Measurements from ENCODE around the gene PTPRG.
"Not testable (repeated sequence)": the region's sequence is repeated elsewhere in the genome, so short reads cannot be mapped to it uniquely, and the experiment has no call there.

Gene PTPRG

DNA sequence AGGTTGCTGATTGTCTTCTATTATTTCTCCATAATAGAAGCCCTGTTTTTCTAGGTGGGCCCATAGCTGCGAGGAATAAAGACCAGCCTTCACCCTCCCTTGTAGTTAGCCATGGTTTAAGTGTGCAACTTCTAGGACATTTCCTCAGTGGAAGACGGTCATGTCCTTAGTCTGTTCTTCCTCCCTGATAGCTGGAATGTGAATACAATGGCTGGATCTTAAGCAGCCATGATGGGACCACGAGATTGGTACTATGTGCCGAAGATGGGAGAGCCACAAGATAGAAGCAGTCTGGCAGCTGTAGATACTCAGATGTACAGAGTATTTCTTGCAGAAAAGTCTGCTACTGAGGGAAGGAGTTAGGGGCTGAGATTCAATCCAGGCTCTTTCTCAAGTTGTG, 152.9 kb downstream of the PTPRG start:
- Histone ChIP-seq H3K9me3 (ENCODE audit: control insufficient read depth, low read length) (no peaks in the 10 kb centered on the region), H3K27ac (no peak overlapping the region), H3K9ac (no peak overlapping the region), H3K79me2 (peaks cover 73% of the 10 kb centered on the region), H3K36me3 (ENCODE audit: control insufficient read depth, insufficient read depth, low read length) (no peaks in the 10 kb centered on the region), H3K4me1 (peaks cover 12% of the 10 kb centered on the region), H3K4me3 (ENCODE audit: low read depth, low read length) (no peak overlapping the region), H2AFZ (no peak overlapping the region), H3K4me2 (ENCODE audit: low read length) (no peak overlapping the region), H3K27me3 (ENCODE audit: control insufficient read depth, insufficient read depth, low read length) (no peaks in the 10 kb centered on the region)
- TF ChIP-seq, protein P1, sequence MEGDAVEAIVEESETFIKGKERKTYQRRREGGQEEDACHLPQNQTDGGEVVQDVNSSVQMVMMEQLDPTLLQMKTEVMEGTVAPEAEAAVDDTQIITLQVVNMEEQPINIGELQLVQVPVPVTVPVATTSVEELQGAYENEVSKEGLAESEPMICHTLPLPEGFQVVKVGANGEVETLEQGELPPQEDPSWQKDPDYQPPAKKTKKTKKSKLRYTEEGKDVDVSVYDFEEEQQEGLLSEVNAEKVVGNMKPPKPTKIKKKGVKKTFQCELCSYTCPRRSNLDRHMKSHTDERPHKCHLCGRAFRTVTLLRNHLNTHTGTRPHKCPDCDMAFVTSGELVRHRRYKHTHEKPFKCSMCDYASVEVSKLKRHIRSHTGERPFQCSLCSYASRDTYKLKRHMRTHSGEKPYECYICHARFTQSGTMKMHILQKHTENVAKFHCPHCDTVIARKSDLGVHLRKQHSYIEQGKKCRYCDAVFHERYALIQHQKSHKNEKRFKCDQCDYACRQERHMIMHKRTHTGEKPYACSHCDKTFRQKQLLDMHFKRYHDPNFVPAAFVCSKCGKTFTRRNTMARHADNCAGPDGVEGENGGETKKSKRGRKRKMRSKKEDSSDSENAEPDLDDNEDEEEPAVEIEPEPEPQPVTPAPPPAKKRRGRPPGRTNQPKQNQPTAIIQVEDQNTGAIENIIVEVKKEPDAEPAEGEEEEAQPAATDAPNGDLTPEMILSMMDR (IDR thresholded peaks at IDR 0.05), result no peak

DNA sequence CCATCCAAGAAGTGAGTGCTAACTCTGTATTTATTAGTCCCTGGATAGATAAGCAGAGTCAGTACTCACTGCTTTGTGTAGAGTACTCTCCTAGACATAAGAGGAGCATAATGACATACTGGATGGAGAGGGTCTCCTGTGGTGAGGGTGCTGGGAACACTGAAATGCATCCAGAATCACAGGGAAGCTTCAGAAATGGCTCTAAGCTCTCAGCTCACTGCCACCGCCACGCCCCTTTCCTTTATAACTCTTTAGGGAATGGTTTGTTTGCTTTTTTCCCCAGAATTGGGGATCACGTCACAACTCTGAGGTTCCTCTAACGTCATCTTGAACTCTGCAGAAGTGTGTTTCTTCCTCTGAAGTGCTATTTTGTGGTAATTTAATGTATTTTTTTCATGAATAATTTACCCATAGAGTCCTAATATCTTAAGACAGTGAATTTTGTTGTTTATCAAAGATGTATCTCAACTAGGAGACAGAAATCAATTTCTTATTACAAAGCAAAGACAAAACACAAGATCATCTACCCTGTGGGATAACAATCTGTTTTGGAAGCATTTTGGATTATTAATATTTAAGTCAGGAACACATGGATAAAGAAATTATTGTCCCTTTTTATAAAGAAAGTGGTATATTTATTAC, 154.6 kb downstream of the PTPRG start:
- Histone ChIP-seq H3K9me3 (ENCODE audit: control insufficient read depth, low read length) (no peaks in the 10 kb centered on the region), H3K4me1 (peaks cover 10% of the 10 kb centered on the region), H3K79me2 (peaks cover 79% of the 10 kb centered on the region), H3K36me3 (ENCODE audit: control insufficient read depth, insufficient read depth, low read length) (no peaks in the 10 kb centered on the region), H3K27ac (no peak overlapping the region), H3K4me2 (ENCODE audit: low read length) (no peak overlapping the region), H3K9ac (no peak overlapping the region), H3K4me3 (ENCODE audit: low read depth, low read length) (no peak overlapping the region), H2AFZ (no peak overlapping the region), H3K27me3 (ENCODE audit: control insufficient read depth, insufficient read depth, low read length) (no peaks in the 10 kb centered on the region)
- TF ChIP-seq, protein P1 (IDR thresholded peaks at IDR 0.05), result no peak

DNA sequence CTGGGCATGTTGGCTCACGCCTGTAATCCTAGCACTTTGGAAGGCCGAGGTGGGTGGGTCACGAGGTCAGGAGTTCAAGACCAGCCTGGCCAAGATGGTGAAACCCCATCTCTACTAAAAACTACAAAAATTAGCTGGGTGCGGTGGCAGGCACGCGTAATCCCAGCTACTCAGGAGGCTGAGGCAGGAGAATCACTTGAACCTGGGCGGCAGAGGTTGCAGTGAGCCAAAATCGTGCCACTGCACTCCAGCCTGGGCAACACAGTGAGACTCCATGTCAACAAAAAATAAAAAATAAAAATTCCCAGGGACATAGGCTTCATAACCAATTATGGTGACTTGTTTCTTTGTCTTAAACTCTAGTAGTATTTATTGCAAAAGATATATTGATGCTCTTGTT, 155.3 kb downstream of the PTPRG start:
- H3K4me2 ChIP-seq (ENCODE audit: low read length); H3K4me1 ChIP-seq; H2AFZ ChIP-seq; H3K9ac ChIP-seq; H3K36me3 ChIP-seq (ENCODE audit: control insufficient read depth, insufficient read depth, low read length); H3K27ac ChIP-seq; H3K27me3 ChIP-seq (ENCODE audit: control insufficient read depth, insufficient read depth, low read length); H3K9me3 ChIP-seq (ENCODE audit: control insufficient read depth, low read length); H3K4me3 ChIP-seq (ENCODE audit: low read depth, low read length): not testable (repeated sequence)
- peaks cover 79% of the 10 kb centered on the region for H3K79me2 ChIP-seq

DNA sequence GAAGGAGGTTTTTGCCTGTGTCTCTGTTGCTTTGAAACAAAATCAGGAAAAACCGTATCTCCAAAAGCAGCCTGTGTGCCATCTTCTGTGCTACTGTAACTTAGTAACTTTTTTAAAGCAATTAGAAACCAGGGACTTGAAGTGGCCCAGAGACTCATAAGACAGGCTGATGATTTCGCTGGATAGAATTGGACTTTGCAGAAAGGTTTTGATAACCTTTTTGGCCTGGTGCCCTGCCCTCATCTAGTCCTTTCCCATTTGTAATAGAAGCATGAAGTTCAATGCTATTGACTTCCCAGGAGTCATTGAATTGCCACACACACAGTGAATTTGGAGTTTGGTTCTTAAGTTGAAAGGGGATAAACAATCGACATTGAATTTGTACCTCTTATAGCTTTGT, 157.2 kb downstream of the PTPRG start:
- Histone ChIP-seq H3K27me3 (ENCODE audit: control insufficient read depth, insufficient read depth, low read length) (no peaks in the 10 kb centered on the region), H3K4me2 (ENCODE audit: low read length) (no peak overlapping the region), H3K9ac (no peak overlapping the region), H2AFZ (no peak overlapping the region), H3K4me1 (peaks cover 12% of the 10 kb centered on the region), H3K27ac (peak overlapping the region; percentile 16), H3K36me3 (ENCODE audit: control insufficient read depth, insufficient read depth, low read length) (no peaks in the 10 kb centered on the region), H3K79me2 (peaks cover 80% of the 10 kb centered on the region), H3K4me3 (ENCODE audit: low read depth, low read length) (no peak overlapping the region), H3K9me3 (ENCODE audit: control insufficient read depth, low read length) (no peaks in the 10 kb centered on the region)
- TF ChIP-seq, protein P1 (IDR thresholded peaks at IDR 0.05), result no peak

DNA sequence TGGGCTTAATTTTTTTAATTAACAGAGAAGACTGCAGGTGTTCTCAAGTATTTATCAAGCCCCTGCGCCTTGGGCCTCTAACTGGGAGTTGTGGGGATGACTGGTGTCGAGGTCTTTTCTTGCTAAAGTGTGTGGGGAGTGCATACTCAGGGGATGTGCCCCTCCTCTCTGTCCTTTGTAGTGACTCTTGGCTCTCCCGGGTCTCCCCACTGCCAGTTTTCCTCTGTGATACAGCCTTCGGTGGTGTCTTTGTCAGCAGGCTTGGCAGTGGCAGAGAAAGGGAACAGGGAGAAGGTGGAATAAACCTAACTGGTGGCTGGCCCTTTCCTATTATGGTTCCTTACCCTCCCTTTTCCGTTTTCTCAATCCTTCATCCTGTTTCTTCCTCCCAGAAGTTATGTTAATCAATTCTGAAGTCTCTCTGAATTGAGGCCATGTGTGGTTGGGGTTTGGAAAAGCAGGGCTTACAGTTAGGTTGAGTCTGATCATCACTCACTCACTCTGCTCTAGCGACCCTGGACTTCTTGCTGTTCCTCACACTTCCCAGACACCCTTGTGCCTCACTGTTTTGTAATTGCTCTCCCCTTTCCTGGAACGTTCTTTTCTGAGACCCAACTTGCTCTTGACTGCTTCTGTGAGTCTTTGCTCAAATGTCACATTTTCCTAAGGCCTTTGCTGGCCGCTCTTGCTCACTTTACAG, 158.1 kb downstream of the PTPRG start:
- Histone ChIP-seq H3K9ac (no peak overlapping the region), H3K4me1 (peaks cover 14% of the 10 kb centered on the region), H3K27ac (no peak overlapping the region)

More for the DNA sequence above, 158.1 kb downstream of the PTPRG start:
- Histone ChIP-seq H3K4me3 (ENCODE audit: low read depth, low read length) (no peak overlapping the region), H3K79me2 (peaks cover 78% of the 10 kb centered on the region), H3K27me3 (ENCODE audit: control insufficient read depth, insufficient read depth, low read length) (no peaks in the 10 kb centered on the region), H3K4me2 (ENCODE audit: low read length) (no peak overlapping the region), H3K36me3 (ENCODE audit: control insufficient read depth, insufficient read depth, low read length) (no peaks in the 10 kb centered on the region), H3K9me3 (ENCODE audit: control insufficient read depth, low read length) (no peaks in the 10 kb centered on the region), H2AFZ (no peak overlapping the region)
- TF ChIP-seq, protein P1 (IDR thresholded peaks at IDR 0.05), result no peak

Measured in parathyroid adenoma (tissue), 2 donors.